ENCODE data around the gene FGF1. TPM values are rescaled to one million over a fixed set of nuclear protein-coding genes. Genes with fewer than 3 reads are reported as not detected.

FGF1 gene
- total RNA-seq, 1 experiment from 2014 or later, result 3.2 TPM

DNA sequence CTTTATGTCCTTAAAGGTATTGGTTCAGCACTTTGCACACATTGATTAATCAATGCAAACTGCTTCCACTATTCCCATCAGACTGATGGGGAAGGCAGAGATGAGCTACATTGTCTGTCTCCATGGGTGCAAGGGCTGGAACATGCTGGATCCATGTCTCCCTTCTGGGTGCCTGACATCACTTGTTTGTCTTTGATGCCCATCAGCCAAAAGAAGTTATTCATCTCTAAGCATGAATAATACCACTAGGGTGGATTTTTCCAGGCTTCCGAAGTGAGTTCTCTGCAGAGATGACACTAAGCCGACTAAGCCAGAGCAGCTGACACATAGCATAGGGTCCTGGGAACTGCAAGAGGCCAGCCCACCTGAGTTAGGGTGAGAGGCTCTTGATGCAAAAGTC is 8.7 kb downstream of the FGF1 start:
- Mint-ChIP-seq H3K27me3 (ENCODE audit: low read depth) (no peaks in the 10 kb centered on the region), H3K9me3 (no peaks in the 10 kb centered on the region; a peak in 1 of 5 replicates), H3K4me1 (peaks cover 26 to 40% of the 10 kb centered on the region in 2 experiments), H3K27ac (peak overlapping the region in 1 of 3 experiments; percentile 38; a peak in 1 of 7 replicates), H3K36me3 (ENCODE audit: insufficient read depth in 1 of 3, low read depth in 3 of 3) (peaks cover 0 to 6% (median 4%) of the 10 kb centered on the region in 3 experiments; a peak in 3 of 7 replicates), H3K4me3 (no peak overlapping the region)
- no CpG with 5 or more reads among the region's 2 CpGs for WGBS (ENCODE audit: extremely low coverage, insufficient read length, low lambda C conversion rate)
- no peak overlapping the region for H3K9ac ChIP-seq (ENCODE audit: extremely low read depth, insufficient read length, low read length)
- no peaks in the 10 kb centered on the region for H3K9me3 ChIP-seq (ENCODE audit: control insufficient read depth, low read depth, low read length)
- peaks cover 1% of the 10 kb centered on the region; the same call in 1 of the 2 replicates for H3K4me1 ChIP-seq (ENCODE audit: insufficient read depth, low read length)
- no peak overlapping the region for H3K14ac ChIP-seq (ENCODE audit: insufficient read depth, low read length)
- no peak overlapping the region for H2BK120ac ChIP-seq (ENCODE audit: low read depth, low read length, poor library complexity, severe bottlenecking)
- no peak overlapping the region for H3K4ac ChIP-seq (ENCODE audit: low read depth, low read length)
- H4K8ac ChIP-seq (replicated peaks; ENCODE audit: insufficient read length, low read depth, low read length), result no peak overlapping the region
- no peak overlapping the region for H2AFZ ChIP-seq (ENCODE audit: low read length)
- no peak overlapping the region for H3K18ac ChIP-seq (ENCODE audit: insufficient read length, low read depth, low read length)
- H3K79me1 ChIP-seq (ENCODE audit: insufficient read depth, low read depth, low read length, poor library complexity, severe bottlenecking), result no peaks in the 10 kb centered on the region
- TF ChIP-seq, protein P1, sequence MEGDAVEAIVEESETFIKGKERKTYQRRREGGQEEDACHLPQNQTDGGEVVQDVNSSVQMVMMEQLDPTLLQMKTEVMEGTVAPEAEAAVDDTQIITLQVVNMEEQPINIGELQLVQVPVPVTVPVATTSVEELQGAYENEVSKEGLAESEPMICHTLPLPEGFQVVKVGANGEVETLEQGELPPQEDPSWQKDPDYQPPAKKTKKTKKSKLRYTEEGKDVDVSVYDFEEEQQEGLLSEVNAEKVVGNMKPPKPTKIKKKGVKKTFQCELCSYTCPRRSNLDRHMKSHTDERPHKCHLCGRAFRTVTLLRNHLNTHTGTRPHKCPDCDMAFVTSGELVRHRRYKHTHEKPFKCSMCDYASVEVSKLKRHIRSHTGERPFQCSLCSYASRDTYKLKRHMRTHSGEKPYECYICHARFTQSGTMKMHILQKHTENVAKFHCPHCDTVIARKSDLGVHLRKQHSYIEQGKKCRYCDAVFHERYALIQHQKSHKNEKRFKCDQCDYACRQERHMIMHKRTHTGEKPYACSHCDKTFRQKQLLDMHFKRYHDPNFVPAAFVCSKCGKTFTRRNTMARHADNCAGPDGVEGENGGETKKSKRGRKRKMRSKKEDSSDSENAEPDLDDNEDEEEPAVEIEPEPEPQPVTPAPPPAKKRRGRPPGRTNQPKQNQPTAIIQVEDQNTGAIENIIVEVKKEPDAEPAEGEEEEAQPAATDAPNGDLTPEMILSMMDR (conservative IDR thresholded peaks at IDR 0.05), result no peak
- no peak overlapping the region for H2BK15ac ChIP-seq (ENCODE audit: low read depth, low read length)
- no peak overlapping the region for H3K27ac ChIP-seq (ENCODE audit: insufficient read length, low read depth, low read length)
- no peak overlapping the region for H4K91ac ChIP-seq (ENCODE audit: insufficient read length, low read depth, low read length)
- no peaks in the 10 kb centered on the region for H3K79me2 ChIP-seq (ENCODE audit: insufficient read depth, low read length)
- H4K20me1 ChIP-seq (ENCODE audit: control insufficient read depth, insufficient read depth, insufficient read length), result no peaks in the 10 kb centered on the region
- no peak for DNase-seq
- no peak overlapping the region for H3K23ac ChIP-seq (ENCODE audit: insufficient read length, low read depth, low read length)
- H2BK12ac ChIP-seq (ENCODE audit: insufficient read length, low read depth, low read length), result no peak overlapping the region
- no peak overlapping the region for H2BK5ac ChIP-seq (ENCODE audit: insufficient read length, low read length)
- no peak overlapping the region for H3K4me2 ChIP-seq (ENCODE audit: insufficient read depth, insufficient read length, low read length)
- no peaks in the 10 kb centered on the region for H3K23me2 ChIP-seq (ENCODE audit: insufficient read length, low read depth, low read length, poor library complexity, severe bottlenecking)
- no peak overlapping the region for H3K56ac ChIP-seq (ENCODE audit: insufficient read length, low read depth, low read length)
- H3K27me3 ChIP-seq (ENCODE audit: insufficient read depth, low read length), result no peaks in the 10 kb centered on the region; the same call in 1 of the 2 replicates
- H2BK20ac ChIP-seq (ENCODE audit: low read depth, low read length, poor library complexity, severe bottlenecking), result no peak overlapping the region
- no peak overlapping the region for H2AK5ac ChIP-seq (ENCODE audit: insufficient read length, low read length)
- no peak overlapping the region for H4K5ac ChIP-seq (ENCODE audit: insufficient read length, low read depth, low read length)
- H3T11ph ChIP-seq (ENCODE audit: low read length), result no peak overlapping the region
